K562 (cell line): ENCODE data around the gene TRNT1. TPM values are rescaled to one million over a fixed set of nuclear protein-coding genes. Genes with fewer than 3 reads are reported as not detected.

Experiments
- ATAC-seq: fragments of 200-7000 bp; cut with Tn5 transposase; 3 replicates; pipeline ENCODE4 v1.9.1; 2020; ENCODE audit warnings: moderate library complexity
- BruUV-seq: library from RNA; stranded (reverse); fragments of 400-500 nt; replicated peaks from 2 replicates; lab custom pipeline; 2021; lab: Mats Ljungman, UMichigan
- CTCF ChIA-PET: fragments of 300-600 bp; formaldehyde crosslinking; extraction: SDS; loops from one replicate; lab custom pipeline; 2021; ENCODE audit warnings: low intra/inter-chr PET ratio; lab: Yijun Ruan, JAX
- POLR2A ChIA-PET: fragments of 300-600, 350-650 bp; sonication (Branson Sonifier 250); formaldehyde crosslinking; extraction: SDS; loops from one replicate; lab custom pipeline; 2021; ENCODE audit warnings: antibody characterized with exemption, inconsistent platforms; lab: Yijun Ruan, JAX
- DNase-seq, 4 experiments: peaks; one replicate each; pipeline versions ENCODE4 v3.0.0 to v3.0.0-alpha.2; 2011 to 2018; ENCODE audit warnings: low spot score in 3 of 4, mixed read lengths in 3 of 4; ENCODE audit errors: extremely low read depth in 1 of 4
- FAIRE-seq: peaks from 2 replicates; lab custom pipeline; 2011; peaks lifted over from hg19 to GRCh38; lab: Jason Lieb, UNC
- H2AFZ ChIP-seq: 2 replicates; pipeline ENCODE4 v1.6.0; 2011; ENCODE audit warnings: low read depth, low read length, control low read depth, inconsistent platforms
- H3K27ac ChIP-seq: fragments of 200-600 bp; 3 replicates; pipeline ENCODE4 v1.8.0; 2011; ENCODE audit warnings: low read depth, mild to moderate bottlenecking, control low read depth, inconsistent platforms, low read length, moderate library complexity, mixed read lengths; ENCODE audit errors: extremely low read depth
- H3K27me3 ChIP-seq, 2 experiments: fragments of 300-600 bp in 1 of 2; 2 replicates in 1 of 2; 3 replicates in 1 of 2; pipeline versions ENCODE4 v1.6.0 to v1.8.0; 2011; ENCODE audit warnings: inconsistent platforms in 2 of 2, low read length in 2 of 2, mild to moderate bottlenecking in 1 of 2, mixed read lengths in 1 of 2, moderate library complexity in 1 of 2; ENCODE audit not compliant: control insufficient read depth in 2 of 2, insufficient read depth in 2 of 2
- H3K36me3 ChIP-seq: fragments of 300-600 bp; 3 replicates; pipeline ENCODE4 v1.8.0; 2011; ENCODE audit warnings: mild to moderate bottlenecking, low read length, inconsistent platforms; ENCODE audit not compliant: control insufficient read depth, insufficient read depth
- H3K4me1 ChIP-seq, 2 experiments: fragments of 200-600 bp in 1 of 2; replicated peaks in 1 of 2; 2 replicates in 1 of 2; 3 replicates in 1 of 2; pipeline versions ENCODE4 v1.5.1 to v1.8.0; 2011; ENCODE audit warnings: inconsistent platforms in 2 of 2, low read length in 2 of 2, mild to moderate bottlenecking in 1 of 2, mixed read lengths in 1 of 2, moderate library complexity in 1 of 2; ENCODE audit not compliant: control insufficient read depth in 2 of 2, insufficient read depth in 2 of 2
- H3K4me2 ChIP-seq: 2 replicates; pipeline ENCODE4 v1.6.1; 2011; ENCODE audit warnings: low read length, control low read depth, inconsistent platforms, mixed read lengths; ENCODE audit not compliant: insufficient read depth
- H3K4me3 ChIP-seq: fragments of 200-600 bp; sonication (generic), shearing (Covaris generic); 2 replicates; pipeline ENCODE4 v1.5.1; 2016; ENCODE audit warnings: control low read depth, inconsistent platforms
- H3K79me2 ChIP-seq: fragments of 200-600 bp; 3 replicates; pipeline ENCODE4 v1.8.0; 2011; ENCODE audit warnings: low read length, inconsistent platforms; ENCODE audit not compliant: control insufficient read depth, insufficient read depth
- H3K9ac ChIP-seq, 2 experiments: 2 replicates each; pipeline versions ENCODE4 v1.6.0 to v1.6.1; 2011; ENCODE audit warnings: low read depth in 2 of 2, low read length in 2 of 2, control low read depth in 1 of 2, inconsistent platforms in 1 of 2, mild to moderate bottlenecking in 1 of 2, mixed read lengths in 1 of 2; ENCODE audit not compliant: insufficient read depth in 1 of 2
- H3K9me1 ChIP-seq: one replicate; pipeline ENCODE4 v1.6.0; 2011; ENCODE audit warnings: inconsistent platforms, mild to moderate bottlenecking, low read length, moderate library complexity; ENCODE audit not compliant: control insufficient read depth, insufficient read depth
- H3K9me3 ChIP-seq: replicated peaks from 2 replicates; pipeline ENCODE4 v1.5.1; 2011; ENCODE audit warnings: low read depth, low read length, inconsistent platforms; ENCODE audit not compliant: control insufficient read depth, insufficient read depth
- H4K20me1 ChIP-seq: replicated peaks from 2 replicates; pipeline ENCODE4 v1.6.1; 2011; ENCODE audit warnings: low read length, inconsistent platforms, mixed read lengths; ENCODE audit not compliant: control insufficient read depth, insufficient read depth
- BDP1 ChIP-seq: IDR thresholded peaks from 3 replicates; pipeline ENCODE4 v1.6.1; 2011; ENCODE audit not compliant: insufficient read length, insufficient read depth
- CBX1 ChIP-seq: sonication (generic); IDR thresholded peaks from 2 replicates; pipeline ENCODE4 v1.6.1; 2016; ENCODE audit warnings: antibody characterized with exemption, low read depth, mild to moderate bottlenecking
- CSDE1 ChIP-seq, 2 experiments: fragments of 450-650 bp; IDR thresholded peaks; 2 replicates each; pipeline ENCODE4 v1.6.1; 2016; ENCODE audit warnings: mild to moderate bottlenecking in 1 of 2
- EWSR1 ChIP-seq: fragments of 450-650 bp; IDR thresholded peaks from 2 replicates; pipeline ENCODE4 v1.6.1; 2018; ENCODE audit warnings: borderline replicate concordance, mild to moderate bottlenecking, low read depth, moderate library complexity; ENCODE audit not compliant: partially characterized antibody
- ILF3 ChIP-seq: fragments of 450-650 bp; IDR thresholded peaks from 2 replicates; pipeline ENCODE4 v1.6.1; 2018; ENCODE audit warnings: antibody characterized with exemption, mild to moderate bottlenecking, moderate library complexity, borderline replicate concordance
- MCM7 ChIP-seq, 2 experiments: fragments of 450-650 bp; IDR thresholded peaks; 2 replicates each; pipeline ENCODE4 v1.6.1; 2016 to 2018
- PTTG1 ChIP-seq: fragments of 450-650 bp; IDR thresholded peaks from 2 replicates; pipeline ENCODE4 v1.6.1; 2016; ENCODE audit warnings: low read depth, mild to moderate bottlenecking, missing genetic modification characterization, missing compliant biosample characterization
- SETDB1 ChIP-seq: IDR thresholded peaks from one replicate; pipeline ENCODE4 v1.6.1; 2012; ENCODE audit warnings: low read length, control low read depth, inconsistent platforms
- SIX5 ChIP-seq, 2 experiments: IDR thresholded peaks; 2 replicates each; pipeline ENCODE4 v1.6.1; 2011; ENCODE audit warnings: low read length in 2 of 2, borderline replicate concordance in 1 of 2, low read depth in 1 of 2, mild to moderate bottlenecking in 1 of 2, moderate library complexity in 1 of 2; ENCODE audit not compliant: insufficient read depth in 1 of 2
- SUPT5H ChIP-seq: fragments of 450-650 bp; IDR thresholded peaks from 2 replicates; pipeline ENCODE4 v1.6.1; 2016
- ZKSCAN1 ChIP-seq: fragments of 150-350 bp; IDR thresholded peaks from 2 replicates; pipeline ENCODE4 v1.6.1; 2016; ENCODE audit warnings: low read depth, low read length
- ZNF253 ChIP-seq: fragments of 250-450 bp; sonication (Bioruptor Pico); conservative IDR thresholded peaks from 2 replicates; pipeline ENCODE4 v1.6.1; 2021; ENCODE audit warnings: mild to moderate bottlenecking
- ZNF707 ChIP-seq: fragments of 250-450 bp; sonication (Bioruptor Pico); conservative IDR thresholded peaks from 2 replicates; pipeline ENCODE4 v1.8.0; 2022; ENCODE audit warnings: inconsistent platforms, mild to moderate bottlenecking, moderate library complexity
- WGBS: fragments of 100-300 bp; shearing (Covaris generic); methylation state at CpG from one replicate; pipeline ENCODE4 v1.1.6; 2016; ENCODE audit warnings: low coverage, mixed read lengths; ENCODE audit not compliant: insufficient coverage; ENCODE audit errors: missing lambda C conversion rate; 5-methylcytosine and 5-hydroxymethylcytosine counted together
- in situ Hi-C: fragments of 300-500 bp; cut with MboI; formaldehyde crosslinking; loops from 4 replicates; pipeline ENCODE4 v1.15.0; 2018; ENCODE audit warnings: inconsistent platforms, mixed read lengths
- intact Hi-C: fragments of 100-400 bp; cut with micrococcal nuclease; formaldehyde crosslinking; loops from 2 replicates; pipeline ENCODE4 v1.14.2; 2022
- polyA plus RNA-seq, 8 experiments: library from polyadenylated mRNA; depleted of rRNA in 4 of 8; stranded (reverse) in 5 of 8; unstranded in 3 of 8; fragments of >200 nt; fragmentation: Nextera tagmentation in 2 of 8; fragmentation: Illumina TruSeq in 1 of 8; extraction: Ambion mirVana in 2 of 8; extraction: Trizol in 1 of 8; gene quantifications; 2 replicates each; pipeline versions ENCODE4 v1.2.1 to v1.2.3, GENCODE V29; 2011 to 2014; ENCODE audit warnings: inconsistent platforms in 1 of 8, missing spikeins in 1 of 8
- total RNA-seq, 7 experiments: library from RNA; depleted of rRNA in 6 of 7; stranded (reverse); fragments of >200 nt in 6 of 7; fragmentation: Illumina TruSeq in 2 of 7; extraction: Trizol in 2 of 7; gene quantifications; 2 replicates each; pipeline versions ENCODE4 v1.2.1 to v1.2.3, GENCODE V29; 2011 to 2021; ENCODE audit warnings: low replicate concordance in 1 of 7
- TF ChIP-seq, protein P1 (sequence below): sonication (generic); formaldehyde crosslinking; IDR thresholded peaks from 2 replicates; pipeline ENCODE4 v1.8.1; 2022; ENCODE audit warnings: missing genetic modification reagents
- TF ChIP-seq, protein P2 (sequence below): IDR thresholded peaks from 3 replicates; pipeline ENCODE4 v1.6.1; 2011; ENCODE audit warnings: borderline replicate concordance, mild to moderate bottlenecking; ENCODE audit not compliant: insufficient read length, insufficient read depth
- TF ChIP-seq, protein P3 (sequence below): sonication (generic); formaldehyde crosslinking; IDR thresholded peaks from 2 replicates; pipeline ENCODE4 v1.9.0; 2022; ENCODE audit warnings: mild to moderate bottlenecking, missing genetic modification reagents
- TF ChIP-seq, protein P4 (sequence below): fragments of 250-450 bp; sonication (Bioruptor Pico); IDR thresholded peaks from 2 replicates; pipeline ENCODE4 v1.5.0; 2022; ENCODE audit warnings: mild to moderate bottlenecking

TRNT1 gene
- total and polyA plus RNA-seq, 9 of the 15 experiments (the other 6 are each of a cell fraction or from before 2014, with no cell fraction given) = 38.1 to 58.2 (median 47.4) TPM

DNA sequence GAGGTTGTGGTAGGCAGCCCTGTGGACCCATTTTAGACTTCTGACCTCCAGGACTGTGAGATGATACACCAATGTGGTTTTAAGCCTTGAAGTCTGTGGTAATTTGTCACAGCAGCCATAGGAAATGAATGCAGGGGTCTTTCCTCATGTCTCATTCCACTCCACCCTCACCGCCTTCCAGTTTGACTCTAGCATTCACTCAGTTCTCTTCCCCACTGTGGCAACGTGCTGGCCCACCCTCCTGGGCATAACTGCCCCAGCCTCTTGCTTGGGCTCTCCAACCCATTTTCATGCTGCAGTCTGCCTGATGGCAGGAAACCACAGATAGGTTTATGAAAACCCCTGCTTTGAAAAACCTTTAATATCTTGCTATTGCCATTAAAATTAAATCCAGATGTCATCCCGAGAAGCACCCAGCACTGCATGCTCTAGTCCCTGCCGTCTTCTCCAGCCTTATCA, 7.3 kb upstream of the TRNT1 start:
- FAIRE-seq (no peak), DNase-seq (no peak), ATAC-seq (peak; percentile 17; the same call in 2 of the 3 replicates)
- no peaks in the 10 kb centered on the region for H3K79me2 ChIP-seq
- no peaks in the 10 kb centered on the region for H4K20me1 ChIP-seq
- no peaks in the 10 kb centered on the region for H3K36me3 ChIP-seq
- H3K4me1 ChIP-seq = no peaks in the 10 kb centered on the region
- no peak overlapping the region for H3K9ac ChIP-seq
- CTCF ChIA-PET = no interaction called here
- H3K9me3 ChIP-seq = no peaks in the 10 kb centered on the region
- POLR2A ChIA-PET = no interaction called here
- no peaks in the 10 kb centered on the region for H3K9me1 ChIP-seq
- WGBS = 4% methylated on average over 4 of the region's 4 CpGs
- H3K27ac ChIP-seq = no peak overlapping the region
- intact Hi-C loops (no loop called here), in situ Hi-C loops (no loop called here)
- H3K4me3 ChIP-seq = no peak overlapping the region
- no TSS peak for BruUV-seq
- H3K4me2 ChIP-seq = no peak overlapping the region
- H2AFZ ChIP-seq = no peak overlapping the region
- H3K27me3 ChIP-seq = peaks cover 4 to 5% of the 10 kb centered on the region in 2 experiments; a peak in 4 of 5 replicates
- TF ChIP-seq ZNF707 (CRISPR knock-in tag) = no peak
- no peak for TF ChIP-seq ILF3
- no peak for TF ChIP-seq SETDB1
- no peak for TF ChIP-seq SUPT5H
- TF ChIP-seq BDP1 = no peak
- TF ChIP-seq CSDE1 (IDR thresholded peaks at IDR 0.05) = no peak
- no peak for TF ChIP-seq ZNF253 (CRISPR knock-in tag)
- TF ChIP-seq ZKSCAN1 = no peak
- TF ChIP-seq MCM7 (IDR thresholded peaks at IDR 0.05) = no peak
- TF ChIP-seq SIX5 (IDR thresholded peaks at IDR 0.05; ENCODE audit: borderline replicate concordance in 1 of 2, insufficient read depth in 1 of 2, low read depth in 1 of 2, low read length in 2 of 2) = no peak
- TF ChIP-seq, protein P1, sequence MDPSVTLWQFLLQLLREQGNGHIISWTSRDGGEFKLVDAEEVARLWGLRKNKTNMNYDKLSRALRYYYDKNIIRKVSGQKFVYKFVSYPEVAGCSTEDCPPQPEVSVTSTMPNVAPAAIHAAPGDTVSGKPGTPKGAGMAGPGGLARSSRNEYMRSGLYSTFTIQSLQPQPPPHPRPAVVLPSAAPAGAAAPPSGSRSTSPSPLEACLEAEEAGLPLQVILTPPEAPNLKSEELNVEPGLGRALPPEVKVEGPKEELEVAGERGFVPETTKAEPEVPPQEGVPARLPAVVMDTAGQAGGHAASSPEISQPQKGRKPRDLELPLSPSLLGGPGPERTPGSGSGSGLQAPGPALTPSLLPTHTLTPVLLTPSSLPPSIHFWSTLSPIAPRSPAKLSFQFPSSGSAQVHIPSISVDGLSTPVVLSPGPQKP (CRISPR knock-in tag) = no peak
- no peak for TF ChIP-seq CBX1
- TF ChIP-seq, protein P2, sequence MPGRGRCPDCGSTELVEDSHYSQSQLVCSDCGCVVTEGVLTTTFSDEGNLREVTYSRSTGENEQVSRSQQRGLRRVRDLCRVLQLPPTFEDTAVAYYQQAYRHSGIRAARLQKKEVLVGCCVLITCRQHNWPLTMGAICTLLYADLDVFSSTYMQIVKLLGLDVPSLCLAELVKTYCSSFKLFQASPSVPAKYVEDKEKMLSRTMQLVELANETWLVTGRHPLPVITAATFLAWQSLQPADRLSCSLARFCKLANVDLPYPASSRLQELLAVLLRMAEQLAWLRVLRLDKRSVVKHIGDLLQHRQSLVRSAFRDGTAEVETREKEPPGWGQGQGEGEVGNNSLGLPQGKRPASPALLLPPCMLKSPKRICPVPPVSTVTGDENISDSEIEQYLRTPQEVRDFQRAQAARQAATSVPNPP = no peak
- TF ChIP-seq, protein P3, sequence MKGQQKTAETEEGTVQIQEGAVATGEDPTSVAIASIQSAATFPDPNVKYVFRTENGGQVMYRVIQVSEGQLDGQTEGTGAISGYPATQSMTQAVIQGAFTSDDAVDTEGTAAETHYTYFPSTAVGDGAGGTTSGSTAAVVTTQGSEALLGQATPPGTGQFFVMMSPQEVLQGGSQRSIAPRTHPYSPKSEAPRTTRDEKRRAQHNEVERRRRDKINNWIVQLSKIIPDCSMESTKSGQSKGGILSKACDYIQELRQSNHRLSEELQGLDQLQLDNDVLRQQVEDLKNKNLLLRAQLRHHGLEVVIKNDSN (CRISPR knock-in tag) = no peak
- TF ChIP-seq, protein P4, sequence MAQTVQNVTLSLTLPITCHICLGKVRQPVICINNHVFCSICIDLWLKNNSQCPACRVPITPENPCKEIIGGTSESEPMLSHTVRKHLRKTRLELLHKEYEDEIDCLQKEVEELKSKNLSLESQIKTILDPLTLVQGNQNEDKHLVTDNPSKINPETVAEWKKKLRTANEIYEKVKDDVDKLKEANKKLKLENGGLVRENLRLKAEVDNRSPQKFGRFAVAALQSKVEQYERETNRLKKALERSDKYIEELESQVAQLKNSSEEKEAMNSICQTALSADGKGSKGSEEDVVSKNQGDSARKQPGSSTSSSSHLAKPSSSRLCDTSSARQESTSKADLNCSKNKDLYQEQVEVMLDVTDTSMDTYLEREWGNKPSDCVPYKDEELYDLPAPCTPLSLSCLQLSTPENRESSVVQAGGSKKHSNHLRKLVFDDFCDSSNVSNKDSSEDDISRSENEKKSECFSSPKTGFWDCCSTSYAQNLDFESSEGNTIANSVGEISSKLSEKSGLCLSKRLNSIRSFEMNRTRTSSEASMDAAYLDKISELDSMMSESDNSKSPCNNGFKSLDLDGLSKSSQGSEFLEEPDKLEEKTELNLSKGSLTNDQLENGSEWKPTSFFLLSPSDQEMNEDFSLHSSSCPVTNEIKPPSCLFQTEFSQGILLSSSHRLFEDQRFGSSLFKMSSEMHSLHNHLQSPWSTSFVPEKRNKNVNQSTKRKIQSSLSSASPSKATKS = no peak
- no peak for TF ChIP-seq PTTG1 (tag)
- no peak for TF ChIP-seq EWSR1
